HEK293T (cell line): ENCODE measurements around the gene PCNP.

ENCODE experiments used
- FOXM1 ChIP-seq: fragments of 450-650 bp; IDR thresholded peaks from 2 replicates; pipeline ENCODE4 v1.6.1; 2017; ENCODE audit warnings: mild to moderate bottlenecking, borderline replicate concordance
- SUZ12 ChIP-seq: fragments of 450-650 bp; IDR thresholded peaks from 2 replicates; pipeline ENCODE4 v1.6.1; 2016; ENCODE audit warnings: mild to moderate bottlenecking

- TF ChIP-seq SUZ12 (no peak), FOXM1 (no peak)
Measured at GRCh38 chr3:101527441-101527840, 46.5 kb upstream of the PCNP start.
